Measurements from ENCODE around the gene TENT5C.

TENT5C gene

DNA sequence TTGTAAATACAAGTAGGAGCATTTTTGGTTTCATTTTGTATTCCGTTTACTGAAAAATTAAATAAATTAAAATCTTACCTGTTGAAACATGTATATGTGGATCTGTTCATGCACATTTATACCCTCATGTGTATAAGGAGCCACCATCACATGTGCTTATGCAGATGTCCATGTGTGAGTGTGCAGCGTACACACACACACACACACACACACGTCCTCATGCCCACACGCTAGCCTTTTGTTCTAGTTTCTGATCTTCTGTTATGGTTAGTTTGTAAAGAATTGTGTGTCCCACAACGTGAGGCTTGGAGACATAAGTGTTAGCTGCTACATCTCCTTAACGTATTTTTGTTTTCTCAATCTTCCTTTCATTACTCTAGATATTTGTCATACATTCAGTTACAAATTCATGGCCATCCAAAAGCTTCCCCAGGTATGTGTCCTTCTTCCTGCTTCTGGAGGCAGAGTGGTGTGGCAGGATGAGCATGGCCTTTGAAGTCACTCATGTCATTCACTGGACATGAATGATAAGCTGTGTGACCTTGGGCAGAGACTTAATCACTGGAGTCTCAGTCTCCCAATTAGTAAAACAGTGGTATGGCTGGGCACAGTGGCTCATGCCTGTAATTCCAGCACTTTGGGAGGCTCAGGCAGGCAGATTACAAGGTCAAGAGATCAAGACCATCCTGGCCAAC, 54.6 kb downstream of the TENT5C start:
- no peak overlapping the region for H3K4me3 Mint-ChIP-seq
- no peaks in the 10 kb centered on the region for H3K4me1 Mint-ChIP-seq
- no peaks in the 10 kb centered on the region for H3K36me3 Mint-ChIP-seq (ENCODE audit: low read depth)
- TF ChIP-seq, protein P1, sequence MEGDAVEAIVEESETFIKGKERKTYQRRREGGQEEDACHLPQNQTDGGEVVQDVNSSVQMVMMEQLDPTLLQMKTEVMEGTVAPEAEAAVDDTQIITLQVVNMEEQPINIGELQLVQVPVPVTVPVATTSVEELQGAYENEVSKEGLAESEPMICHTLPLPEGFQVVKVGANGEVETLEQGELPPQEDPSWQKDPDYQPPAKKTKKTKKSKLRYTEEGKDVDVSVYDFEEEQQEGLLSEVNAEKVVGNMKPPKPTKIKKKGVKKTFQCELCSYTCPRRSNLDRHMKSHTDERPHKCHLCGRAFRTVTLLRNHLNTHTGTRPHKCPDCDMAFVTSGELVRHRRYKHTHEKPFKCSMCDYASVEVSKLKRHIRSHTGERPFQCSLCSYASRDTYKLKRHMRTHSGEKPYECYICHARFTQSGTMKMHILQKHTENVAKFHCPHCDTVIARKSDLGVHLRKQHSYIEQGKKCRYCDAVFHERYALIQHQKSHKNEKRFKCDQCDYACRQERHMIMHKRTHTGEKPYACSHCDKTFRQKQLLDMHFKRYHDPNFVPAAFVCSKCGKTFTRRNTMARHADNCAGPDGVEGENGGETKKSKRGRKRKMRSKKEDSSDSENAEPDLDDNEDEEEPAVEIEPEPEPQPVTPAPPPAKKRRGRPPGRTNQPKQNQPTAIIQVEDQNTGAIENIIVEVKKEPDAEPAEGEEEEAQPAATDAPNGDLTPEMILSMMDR (IDR thresholded peaks at IDR 0.05; ENCODE audit: unreplicated experiment in 3 of 3), result no peak
- no peak overlapping the region for H3K27ac Mint-ChIP-seq
- H3K9me3 Mint-ChIP-seq, result peaks cover 6% of the 10 kb centered on the region
- H3K27me3 Mint-ChIP-seq (ENCODE audit: low read depth), result peaks cover 1% of the 10 kb centered on the region

DNA sequence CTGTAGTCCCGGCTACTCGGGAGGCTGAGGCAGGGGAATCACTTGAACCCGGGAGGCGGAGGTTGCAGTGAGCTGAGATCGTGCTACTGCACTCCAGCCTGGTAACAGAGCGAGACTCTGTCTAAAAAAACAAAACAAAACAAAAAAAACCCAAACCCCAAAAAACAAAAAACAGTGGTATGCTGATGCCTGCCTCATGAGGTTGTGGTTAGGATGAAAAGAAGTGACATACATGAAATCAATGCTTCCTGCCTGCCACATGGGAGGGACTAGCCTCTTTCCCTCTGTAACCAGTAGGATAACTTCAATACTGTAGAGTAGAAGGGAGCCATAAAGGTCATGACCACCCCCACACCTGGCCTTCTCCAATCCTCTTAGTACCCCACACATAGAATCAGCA, 55.2 kb downstream of the TENT5C start:
- Mint-ChIP-seq H3K27ac (no peak overlapping the region), H3K4me1 (no peaks in the 10 kb centered on the region), H3K9me3 (peaks cover 6% of the 10 kb centered on the region), H3K36me3 (ENCODE audit: low read depth) (no peaks in the 10 kb centered on the region), H3K27me3 (ENCODE audit: low read depth) (no peaks in the 10 kb centered on the region), H3K4me3 (no peak overlapping the region)
- TF ChIP-seq, protein P1 (IDR thresholded peaks at IDR 0.05; ENCODE audit: unreplicated experiment in 3 of 3), result no peak

DNA sequence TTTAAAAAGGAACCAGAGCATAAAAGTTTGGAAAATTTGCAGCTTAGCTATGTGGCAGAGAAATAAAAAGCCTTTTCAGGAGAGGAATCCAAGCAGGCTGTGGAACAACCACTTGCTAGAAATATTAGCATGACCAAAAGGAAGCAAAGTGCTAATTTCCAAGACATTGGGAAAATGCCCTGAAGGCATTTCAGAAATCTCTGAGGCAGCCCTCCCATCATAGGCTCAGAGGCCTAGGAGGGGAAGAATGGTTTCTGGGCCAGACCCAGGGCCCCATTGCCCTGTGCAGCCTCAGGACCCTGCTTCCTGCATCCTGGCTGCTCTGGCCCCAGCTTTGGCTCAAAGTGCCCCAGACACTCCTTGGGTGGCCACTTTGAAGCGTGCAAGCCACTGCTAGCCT, 56.8 kb downstream of the TENT5C start:
- Mint-ChIP-seq H3K9me3 (peaks cover 6% of the 10 kb centered on the region), H3K27me3 (ENCODE audit: low read depth) (no peaks in the 10 kb centered on the region), H3K36me3 (ENCODE audit: low read depth) (no peaks in the 10 kb centered on the region)

DNA sequence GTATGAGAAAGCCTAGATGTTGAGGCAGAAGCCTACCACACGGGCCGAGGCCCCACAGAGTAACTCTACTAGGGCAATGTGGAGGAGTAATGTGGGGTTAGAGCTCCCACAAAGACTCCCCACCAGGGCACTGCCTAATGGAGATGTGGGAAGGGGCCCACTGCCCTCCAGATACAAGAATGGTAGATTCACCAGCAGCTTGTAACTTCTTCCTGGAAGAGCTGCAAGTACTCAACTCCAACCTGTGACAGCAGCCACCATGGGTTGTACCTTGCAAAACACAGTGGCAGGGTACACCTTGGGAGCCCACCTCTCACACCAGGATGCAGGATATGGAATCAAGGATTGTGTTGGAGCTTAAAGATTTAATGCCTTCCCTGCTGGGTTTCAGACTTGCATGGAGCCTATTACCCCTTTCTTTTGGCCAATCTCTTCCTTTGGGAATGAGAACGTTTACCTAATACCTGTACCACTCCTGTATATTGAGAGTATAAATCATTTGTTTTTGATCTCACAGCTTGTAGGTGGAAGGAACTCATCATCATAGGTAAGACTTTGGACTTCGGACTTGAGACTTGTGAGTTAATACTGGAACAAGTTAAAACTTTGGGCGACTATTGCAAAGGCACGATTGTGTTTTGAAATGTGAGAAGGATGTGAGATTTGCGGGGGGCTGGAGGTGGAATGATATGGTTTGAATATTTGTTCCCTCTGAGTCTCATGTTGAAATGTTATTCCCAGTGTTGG, 57.5 kb downstream of the TENT5C start:
- Mint-ChIP-seq H3K9me3 (peaks cover 6% of the 10 kb centered on the region), H3K4me3 (no peak overlapping the region), H3K27ac (no peak overlapping the region), H3K4me1 (no peaks in the 10 kb centered on the region), H3K27me3 (ENCODE audit: low read depth) (no peaks in the 10 kb centered on the region), H3K36me3 (ENCODE audit: low read depth) (no peaks in the 10 kb centered on the region)
- TF ChIP-seq, protein P1 (IDR thresholded peaks at IDR 0.05; ENCODE audit: unreplicated experiment in 3 of 3), result no peak

More for the DNA sequence above, 56.8 kb downstream of the TENT5C start:
- Mint-ChIP-seq H3K27ac (no peak overlapping the region), H3K4me1 (no peaks in the 10 kb centered on the region), H3K4me3 (no peak overlapping the region)
- TF ChIP-seq, protein P1 (IDR thresholded peaks at IDR 0.05; ENCODE audit: unreplicated experiment in 3 of 3), result no peak

DNA sequence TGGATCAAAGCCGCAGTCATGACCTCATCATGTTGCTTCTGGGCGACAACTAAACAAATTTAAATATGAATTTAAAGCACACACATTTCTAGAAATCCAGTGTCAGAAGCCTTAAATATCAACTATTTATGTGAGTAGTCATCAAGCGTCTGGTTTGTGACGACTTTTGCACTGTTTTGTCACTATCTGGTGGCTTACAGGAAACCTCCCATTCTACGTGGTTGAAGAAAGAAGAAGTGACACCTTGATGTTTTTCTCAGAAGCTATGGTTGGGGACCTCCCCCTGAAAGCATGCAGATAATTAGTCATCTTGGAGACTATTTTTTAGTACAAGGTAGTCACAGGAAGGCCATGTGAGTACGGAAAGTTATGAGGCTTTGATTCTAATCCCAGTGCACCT, 58.5 kb downstream of the TENT5C start:
- H3K36me3 Mint-ChIP-seq (ENCODE audit: low read depth), result no peaks in the 10 kb centered on the region
- no peaks in the 10 kb centered on the region for H3K27me3 Mint-ChIP-seq (ENCODE audit: low read depth)
- no peak overlapping the region for H3K4me3 Mint-ChIP-seq
- H3K4me1 Mint-ChIP-seq, result no peaks in the 10 kb centered on the region
- H3K27ac Mint-ChIP-seq, result no peak overlapping the region
- TF ChIP-seq, protein P1 (IDR thresholded peaks at IDR 0.05; ENCODE audit: unreplicated experiment in 3 of 3), result no peak
- peaks cover 6% of the 10 kb centered on the region for H3K9me3 Mint-ChIP-seq
